GM23338 (cell line): ENCODE results near the gene PPM1J. TPM values are rescaled to one million over a fixed set of nuclear protein-coding genes. Genes with fewer than 3 reads are reported as not detected.

Experiments used
- ATAC-seq: fragments of 200-7000 bp; cut with Tn5 transposase; 3 replicates; pipeline ENCODE4 v1.9.1; 2020
- DNase-seq: peaks from one replicate; pipeline ENCODE4 v3.0.0-alpha.2; 2015; ENCODE audit warnings: low spot score
- H2AFZ ChIP-seq: fragments of 200-600 bp; sonication (generic); 2 replicates; pipeline ENCODE4 v1.8.0; 2016; ENCODE audit warnings: antibody characterized with exemption, mild to moderate bottlenecking, moderate library complexity
- H3F3A ChIP-seq: fragments of 200-600 bp; sonication (generic); replicated peaks from 2 replicates; pipeline ENCODE4 v1.8.0; 2017; ENCODE audit warnings: antibody characterized with exemption, mixed run types, low read depth
- H3K27ac ChIP-seq: fragments of 200-600 bp; sonication (generic); 2 replicates; pipeline ENCODE4 v1.6.1; 2016; ENCODE audit warnings: low read depth
- H3K27me3 ChIP-seq: fragments of 200-600 bp; sonication (generic); 2 replicates; pipeline ENCODE4 v1.8.0; 2016; ENCODE audit warnings: mild to moderate bottlenecking, mixed run types, moderate library complexity; ENCODE audit not compliant: insufficient read depth
- H3K36me3 ChIP-seq: fragments of 200-600 bp; sonication (generic); 2 replicates; pipeline ENCODE4 v1.8.0; 2016; ENCODE audit warnings: mild to moderate bottlenecking; ENCODE audit not compliant: insufficient read depth
- H3K4me1 ChIP-seq: fragments of 200-600 bp; sonication (generic); 2 replicates; pipeline ENCODE4 v1.8.0; 2016; ENCODE audit warnings: mild to moderate bottlenecking, moderate library complexity; ENCODE audit not compliant: insufficient read depth
- H3K4me2 ChIP-seq: fragments of 200-600 bp; sonication (generic); 2 replicates; pipeline ENCODE4 v1.7.1; 2017; ENCODE audit warnings: mixed run types
- H3K4me3 ChIP-seq: fragments of 200-600 bp; sonication (generic); 2 replicates; pipeline ENCODE4 v1.6.1; 2016; ENCODE audit warnings: mixed run types
- H3K79me2 ChIP-seq: fragments of 200-600 bp; sonication (generic); replicated peaks from 2 replicates; pipeline ENCODE4 v1.8.0; 2017; ENCODE audit warnings: mild to moderate bottlenecking; ENCODE audit not compliant: insufficient read depth
- H3K9me2 ChIP-seq: fragments of 200-600 bp; sonication (generic); 2 replicates; pipeline ENCODE4 v1.8.0; 2017; ENCODE audit not compliant: insufficient read depth
- H4K20me1 ChIP-seq: fragments of 200-600 bp; sonication (generic); replicated peaks from 2 replicates; pipeline ENCODE4 v1.8.0; 2017; ENCODE audit warnings: mild to moderate bottlenecking; ENCODE audit not compliant: insufficient read depth
- H3K27ac Mint-ChIP-seq: 2 replicates; pipeline ENCODE4 v1.8.0; 2020; ENCODE audit warnings: inconsistent platforms, mild to moderate bottlenecking, moderate library complexity, mixed read lengths
- H3K27me3 Mint-ChIP-seq: 3 replicates; pipeline ENCODE4 v1.8.0; 2022; ENCODE audit warnings: low read depth, mild to moderate bottlenecking, moderate library complexity, mixed read lengths, inconsistent platforms; ENCODE audit not compliant: insufficient read depth, poor library complexity
- H3K36me3 Mint-ChIP-seq: 3 replicates; pipeline ENCODE4 v1.8.0; 2021; ENCODE audit warnings: low read depth, mild to moderate bottlenecking, inconsistent platforms, moderate library complexity, mixed read lengths
- H3K4me1 Mint-ChIP-seq: 3 replicates; pipeline ENCODE4 v1.8.0; 2020; ENCODE audit warnings: mild to moderate bottlenecking, inconsistent platforms, mixed read lengths
- H3K4me3 Mint-ChIP-seq: 3 replicates; pipeline ENCODE4 v1.8.0; 2021; ENCODE audit warnings: moderate library complexity, mild to moderate bottlenecking, inconsistent platforms, mixed read lengths
- H3K9me3 Mint-ChIP-seq: 3 replicates; pipeline ENCODE4 v1.8.0; 2020; ENCODE audit warnings: moderate library complexity, mild to moderate bottlenecking, inconsistent platforms, mixed read lengths
- CREB1 ChIP-seq: fragments of 250-450 bp; sonication (Bioruptor Pico); IDR thresholded peaks from 2 replicates; pipeline ENCODE4 v1.5.0; 2020; ENCODE audit warnings: low read depth, mild to moderate bottlenecking, moderate library complexity
- CTCF ChIP-seq, 2 experiments: fragments of 200-600 bp in 1 of 2; sonication (generic) in 1 of 2; conservative IDR thresholded peaks; 2 replicates each; pipeline versions ENCODE4 v1.5.1 to v1.6.1; 2016 to 2017; ENCODE audit warnings: antibody characterized with exemption in 2 of 2, low read depth in 2 of 2, mild to moderate bottlenecking in 2 of 2, moderate library complexity in 1 of 2
- ETS1 ChIP-seq: IDR thresholded peaks from 2 replicates; pipeline ENCODE4 v1.6.1; 2016; ENCODE audit warnings: antibody characterized with exemption
- EZH2 ChIP-seq: fragments of 200-600 bp; sonication (generic); IDR thresholded peaks from one replicate; pipeline ENCODE4 v1.8.0; 2017; ENCODE audit warnings: antibody characterized with exemption, mild to moderate bottlenecking, low read depth; ENCODE audit not compliant: unreplicated experiment
- EZH2phosphoT487 ChIP-seq: fragments of 200-600 bp; sonication (generic); IDR thresholded peaks from one replicate; pipeline ENCODE4 v1.8.1; 2018; ENCODE audit warnings: antibody characterized with exemption; ENCODE audit not compliant: unreplicated experiment
- JUNB ChIP-seq: IDR thresholded peaks from one replicate; pipeline ENCODE4 v1.6.1; 2016; ENCODE audit warnings: antibody characterized with exemption; ENCODE audit not compliant: unreplicated experiment
- NANOG ChIP-seq: IDR thresholded peaks from 2 replicates; pipeline ENCODE4 v1.6.1; 2016; ENCODE audit warnings: antibody characterized with exemption, borderline replicate concordance
- POLR2AphosphoS5 ChIP-seq: IDR thresholded peaks from 2 replicates; pipeline ENCODE4 v1.6.1; 2016; ENCODE audit warnings: antibody characterized with exemption, low read depth
- REST ChIP-seq: IDR thresholded peaks from one replicate; pipeline ENCODE4 v1.6.1; 2018; ENCODE audit warnings: antibody characterized with exemption; ENCODE audit not compliant: unreplicated experiment
- STAT1 ChIP-seq: IDR thresholded peaks from one replicate; pipeline ENCODE4 v1.6.1; 2016; ENCODE audit warnings: antibody characterized with exemption; ENCODE audit not compliant: unreplicated experiment
- polyA plus RNA-seq: library from polyadenylated mRNA; unstranded; fragments of >200 nt; fragmentation: Nextera tagmentation; extraction: Ambion mirVana; gene quantifications from 2 replicates; pipeline ENCODE4 v1.2.1, GENCODE V29; 2016
- total RNA-seq: library from RNA; depleted of rRNA; stranded (reverse); fragments of >200 nt; shearing (Covaris generic); gene quantifications from 2 replicates; pipeline ENCODE4 v1.2.3, GENCODE V29; 2014

The PPM1J gene
- total and polyA plus RNA-seq, 2 experiments from 2014 or later, result 19.0 to 22.4 TPM

- no peak for DNase-seq
- no peak for ATAC-seq
- Histone ChIP-seq H3K79me2 (peaks cover 10% of the 10 kb centered on the region; the same call in 1 of the 2 replicates), H3K27ac (no peak overlapping the region), H4K20me1 (peaks cover 25% of the 10 kb centered on the region), H3K4me2 (no peak overlapping the region), H3F3A (peaks cover 12% of the 10 kb centered on the region; the same call in 1 of the 2 replicates), H3K9me2 (no peaks in the 10 kb centered on the region), H3K27me3 (peaks cover 36% of the 10 kb centered on the region), H3K4me1 (peaks cover 64% of the 10 kb centered on the region), H2AFZ (no peak overlapping the region), H3K36me3 (peaks cover 4% of the 10 kb centered on the region; the same call in 1 of the 2 replicates), H3K4me3 (no peak overlapping the region)
- Mint-ChIP-seq H3K4me3 (no peak overlapping the region; the same call in 2 of the 3 replicates), H3K4me1 (peaks cover 88% of the 10 kb centered on the region), H3K36me3 (peaks cover 55% of the 10 kb centered on the region), H3K27me3 (peaks cover 47% of the 10 kb centered on the region), H3K27ac (no peak overlapping the region), H3K9me3 (no peaks in the 10 kb centered on the region)
- no peak for TF ChIP-seq JUNB
- no peak for TF ChIP-seq NANOG
Measured at GRCh38 chr1:112702067-112702395, 13.1 kb downstream of the PPM1J start.

- H3K9me3 Mint-ChIP-seq, result no peaks in the 10 kb centered on the region
- H3K4me3 ChIP-seq, result no peak overlapping the region
- peaks cover 12% of the 10 kb centered on the region; the same call in 1 of the 2 replicates for H3F3A ChIP-seq
- peaks cover 87% of the 10 kb centered on the region for H3K4me1 Mint-ChIP-seq
- peaks cover 4% of the 10 kb centered on the region; the same call in 1 of the 2 replicates for H3K36me3 ChIP-seq
- H3K27me3 ChIP-seq, result peaks cover 36% of the 10 kb centered on the region
- no peak overlapping the region; the same call in 1 of the 2 replicates for H3K27ac Mint-ChIP-seq
- peaks cover 45% of the 10 kb centered on the region for H3K27me3 Mint-ChIP-seq
- peaks cover 10% of the 10 kb centered on the region; the same call in 1 of the 2 replicates for H3K79me2 ChIP-seq
- H4K20me1 ChIP-seq, result peaks cover 25% of the 10 kb centered on the region
- peak overlapping the region; percentile 69; the same call in 1 of the 2 replicates for H3K4me2 ChIP-seq
- H3K4me1 ChIP-seq, result peaks cover 64% of the 10 kb centered on the region
- H2AFZ ChIP-seq, result no peak overlapping the region
- peaks cover 59% of the 10 kb centered on the region for H3K36me3 Mint-ChIP-seq
- no peaks in the 10 kb centered on the region for H3K9me2 ChIP-seq
- H3K4me3 Mint-ChIP-seq, result no peak overlapping the region; the same call in 2 of the 3 replicates
- TF ChIP-seq REST (no peak), NANOG (no peak), EZH2phosphoT487 (no peak), STAT1 (no peak), CTCF (conservative IDR thresholded peaks at IDR 0.05; ENCODE audit: low read depth in 2 of 2) (no peak), CREB1 (no peak), ETS1 (no peak), EZH2 (no peak), POLR2AphosphoS5 (no peak; the same call in 1 of the 2 replicates)
- no peak overlapping the region for H3K27ac ChIP-seq
- ATAC-seq, result no peak
- DNase-seq, result no peak
Measured at GRCh38 chr1:112701227-112702066, 13.7 kb downstream of the PPM1J start.
